GM18507 (cell line): Measurements from ENCODE around the gene A4GALT.
A peak's percentile ranks its signal among the peaks of the same experiment; 100 is the strongest.
"Not testable (repeated sequence)": the region's sequence is repeated elsewhere in the genome, so short reads cannot be mapped to it uniquely, and the experiment has no call there.

Experiments used
- DNase-seq: peaks from one replicate; pipeline ENCODE4 v3.0.0; 2011; ENCODE audit warnings: low read depth; ENCODE audit not compliant: insufficient read length; ENCODE audit errors: extremely low spot score
- FAIRE-seq: peaks from 2 replicates; lab custom pipeline; 2011; peaks lifted over from hg19 to GRCh38; lab: Jason Lieb, UNC

Gene A4GALT

GRCh38 chr22:42745118-42745517 lies 24.4 kb upstream of the A4GALT start:
- no peak for FAIRE-seq

GRCh38 chr22:42743501-42743991 lies 22.9 kb upstream of the A4GALT start:
- DNase-seq = no peak

More at GRCh38 chr22:42745118-42745517, 24.4 kb upstream of the A4GALT start:
- DNase-seq = no peak

GRCh38 chr22:42742940-42743339 lies 22.3 kb upstream of the A4GALT start:
- FAIRE-seq = no peak
- no peak for DNase-seq

More at GRCh38 chr22:42743501-42743991, 22.9 kb upstream of the A4GALT start:
- FAIRE-seq = no peak

GRCh38 chr22:42740320-42740719 lies 19.6 kb upstream of the A4GALT start:
- FAIRE-seq = peak; percentile 83
- not testable (repeated sequence) for DNase-seq

- no peak for FAIRE-seq
- DNase-seq = no peak
Measured at GRCh38 chr22:42734406-42734805, 13.7 kb upstream of the A4GALT start.

GRCh38 chr22:42733394-42733793 lies 12.7 kb upstream of the A4GALT start:
- not testable (repeated sequence) for DNase-seq, FAIRE-seq

GRCh38 chr22:42732081-42732480 lies 11.4 kb upstream of the A4GALT start:
- no peak for DNase-seq
- no peak for FAIRE-seq

GRCh38 chr22:42726811-42727210 lies 6.1 kb upstream of the A4GALT start:
- FAIRE-seq = no peak
- DNase-seq = no peak

GRCh38 chr22:42725606-42726355 lies 5.1 kb upstream of the A4GALT start:
- no peak for DNase-seq

GRCh38 chr22:42724062-42724461 lies 3.4 kb upstream of the A4GALT start:
- DNase-seq = no peak
- no peak for FAIRE-seq

More at GRCh38 chr22:42725606-42726355, 5.1 kb upstream of the A4GALT start:
- no peak for FAIRE-seq

GRCh38 chr22:42721045-42721434 lies 370 bp upstream of the A4GALT start:
- no peak for DNase-seq
- FAIRE-seq = peak; percentile 46

GRCh38 chr22:42719656-42720262 lies 911 bp downstream of the A4GALT start:
- FAIRE-seq (peak; percentile 64), DNase-seq (no peak)

GRCh38 chr22:42719133-42719532 lies 1.5 kb downstream of the A4GALT start:
- DNase-seq (no peak), FAIRE-seq (peak; percentile 63)

- FAIRE-seq = peak; percentile 47
Measured at GRCh38 chr22:42717197-42717928, 3.3 kb downstream of the A4GALT start.

GRCh38 chr22:42716649-42717127 lies 4.0 kb downstream of the A4GALT start:
- FAIRE-seq = peak; percentile 100
- DNase-seq = no peak

More at GRCh38 chr22:42717197-42717928, 3.3 kb downstream of the A4GALT start:
- no peak for DNase-seq

- peak; percentile 64 for DNase-seq
- no peak for FAIRE-seq
Measured at GRCh38 chr22:42716221-42716620, 4.4 kb downstream of the A4GALT start.

GRCh38 chr22:42714768-42715390 lies 5.8 kb downstream of the A4GALT start:
- DNase-seq (no peak), FAIRE-seq (peak; percentile 72)

- DNase-seq (no peak), FAIRE-seq (no peak)
Measured at GRCh38 chr22:42714308-42714707, 6.4 kb downstream of the A4GALT start.
